ENCODE data around the gene SLCO4A1. TPM values are rescaled to one million over a fixed set of nuclear protein-coding genes. Genes with fewer than 3 reads are reported as not detected.

Gene SLCO4A1
- total and polyA plus RNA-seq, 9 of the 15 experiments (the other 6 are each of a cell fraction or from before 2014, with no cell fraction given), result 1.6 to 21.9 (median 12.8) TPM

GRCh38 chr20:62609811-62610757 lies 32.2 kb upstream of the SLCO4A1 start:
- WGBS (ENCODE audit: insufficient coverage, low coverage, missing lambda C conversion rate), result 22% methylated on average over 16 of the region's 22 CpGs
- Histone ChIP-seq H3K9ac (ENCODE audit: insufficient read depth in 1 of 2, low read depth in 2 of 2, low read length in 2 of 2) (no peak overlapping the region; a peak in 1 of 4 replicates), H3K9me1 (ENCODE audit: control insufficient read depth, insufficient read depth, low read length) (no peaks in the 10 kb centered on the region), H3K79me2 (ENCODE audit: control insufficient read depth, insufficient read depth, low read length) (no peaks in the 10 kb centered on the region), H3K9me3 (replicated peaks; ENCODE audit: control insufficient read depth, insufficient read depth, low read depth, low read length) (peaks cover 9% of the 10 kb centered on the region), H2AFZ (ENCODE audit: low read depth, low read length) (no peak overlapping the region), H3K36me3 (ENCODE audit: control insufficient read depth, insufficient read depth, low read length) (no peaks in the 10 kb centered on the region), H4K20me1 (replicated peaks; ENCODE audit: control insufficient read depth, insufficient read depth, low read length) (peaks cover 16% of the 10 kb centered on the region; the same call in 1 of the 2 replicates), H3K27me3 (ENCODE audit: control insufficient read depth in 2 of 2, insufficient read depth in 2 of 2, low read length in 2 of 2) (peaks cover 43 to 73% of the 10 kb centered on the region in 2 experiments), H3K4me2 (ENCODE audit: insufficient read depth, low read length) (no peak overlapping the region), H3K4me1 (replicated peaks in 1 of 2; ENCODE audit: control insufficient read depth in 2 of 2, insufficient read depth in 2 of 2, low read length in 2 of 2) (peaks cover 0 to 30% of the 10 kb centered on the region in 2 experiments; a peak in 2 of 5 replicates), H3K27ac (ENCODE audit: extremely low read depth, low read depth, low read length) (no peak overlapping the region), H3K4me3 (no peak overlapping the region)
- no peak for ATAC-seq
- TF ChIP-seq ZNF76 (CRISPR knock-in tag; IDR thresholded peaks at IDR 0.05; ENCODE audit: borderline replicate concordance), result no peak
- TF ChIP-seq ZNF586 (CRISPR knock-in tag; conservative IDR thresholded peaks at IDR 0.05), result no peak
- TF ChIP-seq, protein P1, sequence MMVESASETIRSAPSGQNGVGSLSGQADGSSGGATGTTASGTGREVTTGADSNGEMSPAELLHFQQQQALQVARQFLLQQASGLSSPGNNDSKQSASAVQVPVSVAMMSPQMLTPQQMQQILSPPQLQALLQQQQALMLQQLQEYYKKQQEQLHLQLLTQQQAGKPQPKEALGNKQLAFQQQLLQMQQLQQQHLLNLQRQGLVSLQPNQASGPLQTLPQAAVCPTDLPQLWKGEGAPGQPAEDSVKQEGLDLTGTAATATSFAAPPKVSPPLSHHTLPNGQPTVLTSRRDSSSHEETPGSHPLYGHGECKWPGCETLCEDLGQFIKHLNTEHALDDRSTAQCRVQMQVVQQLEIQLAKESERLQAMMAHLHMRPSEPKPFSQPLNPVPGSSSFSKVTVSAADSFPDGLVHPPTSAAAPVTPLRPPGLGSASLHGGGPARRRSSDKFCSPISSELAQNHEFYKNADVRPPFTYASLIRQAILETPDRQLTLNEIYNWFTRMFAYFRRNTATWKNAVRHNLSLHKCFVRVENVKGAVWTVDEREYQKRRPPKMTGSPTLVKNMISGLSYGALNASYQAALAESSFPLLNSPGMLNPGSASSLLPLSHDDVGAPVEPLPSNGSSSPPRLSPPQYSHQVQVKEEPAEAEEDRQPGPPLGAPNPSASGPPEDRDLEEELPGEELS (CRISPR knock-in tag; IDR thresholded peaks at IDR 0.05; ENCODE audit: borderline replicate concordance), result no peak
- ChIA-PET POLR2A (interaction anchor here (0.6 to 2.6 kb wide), 5 partner anchors 9 to 458 kb away, joined by 3 to 11 read pairs (median 3); no protein-coding TSS in a partner anchor), CTCF (ENCODE audit: low intra/inter-chr PET ratio) (no interaction called here)
- intact Hi-C loops (cut with micrococcal nuclease) (no loop called here), in situ Hi-C loops (cut with MboI) (loop anchor here (5.0 to 10.0 kb wide), 3 partner anchors 108 to 305 kb away; partner anchors contain the start of gene ADRM1)
- no TSS peak for BruUV-seq (replicated peaks)
- no peak for FAIRE-seq
- DNase-seq (ENCODE audit: extremely low read depth in 1 of 4, low spot score in 3 of 4), result no peak

Data from K562 (cell line).